Hepatocyte (in vitro differentiated cells): ENCODE measurements around the gene SLC38A10. TPM values are rescaled to one million over a fixed set of nuclear protein-coding genes. Genes with fewer than 3 reads are reported as not detected.

Source experiments
- DNase-seq: peaks from one replicate; pipeline ENCODE4 v3.0.0-alpha.2; 2016; ENCODE audit warnings: low spot score
- H2AFZ ChIP-seq: fragments of 200-600 bp; sonication (generic); 2 replicates; pipeline ENCODE4 v1.6.0; 2016; ENCODE audit warnings: antibody characterized with exemption, mild to moderate bottlenecking
- H3K27ac ChIP-seq: fragments of 200-600 bp; sonication (generic); 2 replicates; pipeline ENCODE4 v1.5.1; 2016; ENCODE audit warnings: mild to moderate bottlenecking
- H3K27me3 ChIP-seq: fragments of 200-600 bp; sonication (generic); 2 replicates; pipeline ENCODE4 v1.6.1; 2016
- H3K36me3 ChIP-seq: fragments of 200-600 bp; sonication (generic); replicated peaks from 2 replicates; pipeline ENCODE4 v1.5.1; 2016; ENCODE audit warnings: low read depth; ENCODE audit not compliant: insufficient read depth
- H3K4me1 ChIP-seq: fragments of 200-600 bp; sonication (generic); 2 replicates; pipeline ENCODE4 v1.5.1; 2016; ENCODE audit warnings: mild to moderate bottlenecking, moderate library complexity; ENCODE audit not compliant: insufficient read depth
- H3K4me2 ChIP-seq: fragments of 200-600 bp; sonication (generic); 2 replicates; pipeline ENCODE4 v1.6.0; 2016
- H3K4me3 ChIP-seq: fragments of 200-600 bp; sonication (generic); 2 replicates; pipeline ENCODE4 v1.5.1; 2016; ENCODE audit warnings: mild to moderate bottlenecking
- H3K79me2 ChIP-seq: fragments of 200-600 bp; sonication (generic); 2 replicates; pipeline ENCODE4 v1.6.0; 2017; ENCODE audit warnings: mild to moderate bottlenecking
- H3K9me2 ChIP-seq: fragments of 200-600 bp; sonication (generic); replicated peaks from 2 replicates; pipeline ENCODE4 v1.6.0; 2017; ENCODE audit warnings: mild to moderate bottlenecking; ENCODE audit not compliant: insufficient read depth
- H3K9me3 ChIP-seq: fragments of 200-600 bp; sonication (generic); 2 replicates; pipeline ENCODE4 v1.5.1; 2016; ENCODE audit warnings: low read depth, mild to moderate bottlenecking
- H4K20me1 ChIP-seq: fragments of 200-600 bp; sonication (generic); 2 replicates; pipeline ENCODE4 v1.6.0; 2016; ENCODE audit warnings: mild to moderate bottlenecking; ENCODE audit not compliant: insufficient read depth, poor library complexity, severe bottlenecking
- EZH2 ChIP-seq: fragments of 200-600 bp; sonication (generic); IDR thresholded peaks from 2 replicates; pipeline ENCODE4 v1.6.1; 2016; ENCODE audit warnings: antibody characterized with exemption, mild to moderate bottlenecking, borderline replicate concordance
- EZH2phosphoT487 ChIP-seq: fragments of 200-600 bp; sonication (generic); IDR thresholded peaks from one replicate; pipeline ENCODE4 v1.6.1; 2018; ENCODE audit warnings: antibody characterized with exemption, mild to moderate bottlenecking, low read depth, moderate library complexity; ENCODE audit not compliant: unreplicated experiment, severe bottlenecking
- WGBS: methylation state at CpG from one replicate; pipeline ENCODE4 v1.1.6; 2016; ENCODE audit warnings: low lambda C conversion rate; ENCODE audit errors: missing lambda C conversion rate; 5-methylcytosine and 5-hydroxymethylcytosine counted together
- polyA plus RNA-seq: library from polyadenylated mRNA; unstranded; fragments of >200 nt; fragmentation: Nextera tagmentation; extraction: Ambion mirVana; gene quantifications from 2 replicates; pipeline ENCODE4 v1.2.1, GENCODE V29; 2016
- total RNA-seq: library from RNA; depleted of rRNA; stranded (reverse); fragments of >200 nt; gene quantifications from 2 replicates; pipeline ENCODE4 v1.2.3, GENCODE V29; 2014
- TF ChIP-seq, protein P1 (sequence below): fragments of 200-600 bp; sonication (generic); IDR thresholded peaks from 2 replicates; pipeline ENCODE4 v1.5.1; 2016; ENCODE audit warnings: antibody characterized with exemption, mild to moderate bottlenecking; ENCODE audit not compliant: poor library complexity

SLC38A10 gene
- total and polyA plus RNA-seq, 2 experiments from 2014 or later = 91.4 to 124 TPM

DNA sequence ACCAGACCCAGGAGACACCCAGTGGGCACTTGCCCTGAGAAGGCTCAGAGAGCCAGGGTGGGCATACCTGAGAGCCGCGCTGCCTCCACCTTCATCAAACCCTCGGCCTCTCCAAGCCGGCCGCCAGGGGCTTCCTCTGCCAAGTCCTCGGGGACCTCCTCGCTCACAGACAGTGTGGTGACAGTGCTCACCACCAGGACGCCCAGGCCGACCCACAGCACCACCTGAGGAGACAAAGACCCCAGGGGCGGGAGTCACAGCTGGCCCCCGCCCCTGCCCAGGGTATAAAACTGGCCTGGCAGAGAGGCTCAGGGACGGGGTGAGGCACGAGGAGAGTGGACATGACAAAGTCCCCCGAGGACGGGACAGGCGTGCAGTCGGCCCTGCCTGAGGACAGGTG lies 34.9 kb downstream of the SLC38A10 start:
- DNase-seq = no peak
- Histone ChIP-seq H3K36me3 (no peaks in the 10 kb centered on the region), H4K20me1 (peaks cover 2% of the 10 kb centered on the region), H3K4me1 (peaks cover 10% of the 10 kb centered on the region), H2AFZ (no peak overlapping the region), H3K27me3 (no peaks in the 10 kb centered on the region), H3K9me3 (no peaks in the 10 kb centered on the region), H3K4me2 (no peak overlapping the region), H3K79me2 (no peaks in the 10 kb centered on the region), H3K4me3 (no peak overlapping the region), H3K27ac (no peak overlapping the region), H3K9me2 (no peaks in the 10 kb centered on the region)
- TF ChIP-seq EZH2 (no peak), EZH2phosphoT487 (no peak)
- TF ChIP-seq, protein P1, sequence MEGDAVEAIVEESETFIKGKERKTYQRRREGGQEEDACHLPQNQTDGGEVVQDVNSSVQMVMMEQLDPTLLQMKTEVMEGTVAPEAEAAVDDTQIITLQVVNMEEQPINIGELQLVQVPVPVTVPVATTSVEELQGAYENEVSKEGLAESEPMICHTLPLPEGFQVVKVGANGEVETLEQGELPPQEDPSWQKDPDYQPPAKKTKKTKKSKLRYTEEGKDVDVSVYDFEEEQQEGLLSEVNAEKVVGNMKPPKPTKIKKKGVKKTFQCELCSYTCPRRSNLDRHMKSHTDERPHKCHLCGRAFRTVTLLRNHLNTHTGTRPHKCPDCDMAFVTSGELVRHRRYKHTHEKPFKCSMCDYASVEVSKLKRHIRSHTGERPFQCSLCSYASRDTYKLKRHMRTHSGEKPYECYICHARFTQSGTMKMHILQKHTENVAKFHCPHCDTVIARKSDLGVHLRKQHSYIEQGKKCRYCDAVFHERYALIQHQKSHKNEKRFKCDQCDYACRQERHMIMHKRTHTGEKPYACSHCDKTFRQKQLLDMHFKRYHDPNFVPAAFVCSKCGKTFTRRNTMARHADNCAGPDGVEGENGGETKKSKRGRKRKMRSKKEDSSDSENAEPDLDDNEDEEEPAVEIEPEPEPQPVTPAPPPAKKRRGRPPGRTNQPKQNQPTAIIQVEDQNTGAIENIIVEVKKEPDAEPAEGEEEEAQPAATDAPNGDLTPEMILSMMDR = no peak
- WGBS = 99% methylated on average over 17 of the region's 17 CpGs

DNA sequence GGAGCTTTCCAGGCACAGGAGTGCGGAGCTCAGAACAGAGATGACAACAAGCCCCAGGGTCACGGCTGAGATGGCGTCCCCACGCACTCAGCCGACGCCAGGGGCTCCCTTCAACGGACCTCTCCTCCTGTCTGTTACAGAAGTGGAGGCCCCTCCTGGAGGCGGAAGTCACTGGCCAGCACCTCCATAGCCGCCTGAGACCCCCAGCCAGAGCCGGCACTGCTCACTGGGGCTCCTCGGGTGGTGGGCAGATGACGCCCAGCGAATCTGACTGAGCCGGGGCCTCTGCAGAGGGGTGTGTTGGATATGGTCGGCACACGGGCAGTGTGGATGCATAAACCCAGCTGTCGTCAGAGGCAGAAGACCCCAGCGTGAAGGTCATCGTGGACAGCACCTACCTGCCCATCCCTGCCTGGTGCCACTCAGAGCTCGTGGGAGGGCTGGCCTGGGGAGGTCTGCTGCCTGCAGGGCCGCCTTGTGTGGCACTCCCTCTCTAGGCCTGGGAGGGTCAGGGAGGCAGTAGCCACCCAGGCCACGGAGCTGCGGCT lies 36.0 kb downstream of the SLC38A10 start:
- Histone ChIP-seq H4K20me1 (peaks cover 2% of the 10 kb centered on the region), H3K4me3 (no peak overlapping the region), H3K27ac (no peak overlapping the region), H3K79me2 (peaks cover 2% of the 10 kb centered on the region), H3K27me3 (no peaks in the 10 kb centered on the region), H3K9me2 (no peaks in the 10 kb centered on the region), H3K4me2 (no peak overlapping the region), H3K36me3 (no peaks in the 10 kb centered on the region), H2AFZ (no peak overlapping the region), H3K4me1 (peaks cover 12% of the 10 kb centered on the region), H3K9me3 (no peaks in the 10 kb centered on the region)
- TF ChIP-seq EZH2phosphoT487 (no peak), EZH2 (no peak)
- TF ChIP-seq, protein P1 = no peak
- WGBS = 96% methylated on average over 19 of the region's 23 CpGs
- no peak for DNase-seq

DNA sequence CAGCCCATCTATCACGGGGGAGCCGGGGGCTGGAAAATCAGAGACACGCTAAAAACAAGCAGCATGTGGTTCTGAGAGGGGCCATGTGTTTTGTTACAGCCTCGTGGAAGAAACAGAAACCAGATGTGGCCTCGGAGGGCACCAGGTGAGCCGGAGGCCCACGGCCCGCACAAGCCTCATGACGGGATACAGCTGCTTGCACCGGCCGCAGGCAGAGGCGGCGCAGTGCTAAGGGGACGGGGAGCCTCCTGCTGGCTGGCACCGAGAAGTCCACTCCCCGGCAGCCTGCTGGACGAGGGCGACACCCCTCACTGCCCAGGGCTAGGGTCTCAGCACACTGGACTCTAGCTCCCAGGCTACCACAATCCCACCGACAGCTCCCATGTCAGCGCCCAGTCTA lies 36.8 kb downstream of the SLC38A10 start:
- Histone ChIP-seq H4K20me1 (peaks cover 2% of the 10 kb centered on the region), H3K79me2 (peaks cover 6% of the 10 kb centered on the region), H3K36me3 (no peaks in the 10 kb centered on the region), H3K4me2 (no peak overlapping the region), H3K9me3 (no peaks in the 10 kb centered on the region), H2AFZ (no peak overlapping the region), H3K9me2 (no peaks in the 10 kb centered on the region), H3K4me3 (no peak overlapping the region), H3K4me1 (peaks cover 12% of the 10 kb centered on the region), H3K27me3 (no peaks in the 10 kb centered on the region), H3K27ac (no peak overlapping the region)
- 59% methylated on average over 20 of the region's 20 CpGs for WGBS
- peak; percentile 44 for DNase-seq
- TF ChIP-seq, protein P1 = peak; percentile 16
- no peak for TF ChIP-seq EZH2phosphoT487

DNA sequence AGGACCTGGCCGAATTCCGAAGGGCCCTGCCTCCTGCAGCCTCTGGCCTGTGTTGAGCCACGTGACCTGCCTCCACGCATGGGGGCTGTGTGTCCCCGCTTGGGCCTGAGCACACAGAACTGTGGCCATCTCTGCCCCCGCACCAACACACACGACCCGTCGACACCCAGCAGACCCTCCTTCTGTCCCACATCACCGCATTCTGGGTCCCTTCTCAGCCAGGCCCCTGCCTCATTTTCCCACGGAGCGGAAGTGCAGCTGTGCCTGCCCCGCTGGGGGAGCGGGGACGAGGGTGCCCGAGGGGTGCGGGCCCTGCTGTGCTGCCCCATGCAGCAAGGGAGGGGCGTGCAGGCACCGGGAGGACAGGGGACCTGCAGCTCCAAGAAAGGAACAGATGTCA lies 37.6 kb downstream of the SLC38A10 start:
- TF ChIP-seq EZH2 = no peak
- no peak for TF ChIP-seq EZH2phosphoT487
- TF ChIP-seq, protein P1 = no peak
- Histone ChIP-seq H3K4me3 (no peak overlapping the region), H4K20me1 (peaks cover 2% of the 10 kb centered on the region), H3K4me2 (no peak overlapping the region), H3K27ac (no peak overlapping the region), H3K36me3 (no peaks in the 10 kb centered on the region), H3K27me3 (no peaks in the 10 kb centered on the region), H3K79me2 (peaks cover 6% of the 10 kb centered on the region), H3K9me2 (no peaks in the 10 kb centered on the region), H3K9me3 (no peaks in the 10 kb centered on the region), H3K4me1 (peaks cover 12% of the 10 kb centered on the region), H2AFZ (no peak overlapping the region)
- WGBS = 95% methylated on average over 19 of the region's 19 CpGs
- no peak for DNase-seq
